GM18502 (cell line): ENCODE data around the gene EXOC6B.
"Not testable (repeated sequence)": the region's sequence is repeated elsewhere in the genome, so short reads cannot be mapped to it uniquely, and the experiment has no call there.

Experiments
- ATAC-seq: cut with Tn5 transposase; IDR thresholded peaks from one replicate; pipeline ENCODE4 v1.9.1; 2021; ENCODE audit warnings: mild to moderate bottlenecking; ENCODE audit not compliant: unreplicated experiment, poor library complexity

The EXOC6B gene

DNA sequence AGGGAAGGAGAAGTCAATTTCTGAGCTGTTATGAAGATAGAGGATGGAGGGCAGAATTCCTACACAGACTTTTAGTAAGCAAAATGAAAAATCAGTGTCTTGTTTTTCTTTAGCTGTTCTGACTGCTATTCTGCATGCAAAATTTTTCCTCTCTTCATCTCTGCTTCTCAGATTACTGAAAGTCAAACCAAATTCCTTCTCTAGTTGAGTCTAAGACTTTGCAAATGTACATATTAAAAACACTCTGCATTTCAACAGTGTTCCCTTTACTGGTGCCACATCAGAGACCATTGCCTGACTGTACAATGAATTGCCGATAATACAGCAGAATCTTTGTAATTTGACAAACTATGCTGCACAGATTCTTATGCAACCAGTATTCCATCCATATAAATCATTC is 198.8 kb downstream of the EXOC6B start:
- ATAC-seq = no peak

GRCh38 chr2:72625366-72625765 is 200.5 kb downstream of the EXOC6B start:
- no peak for ATAC-seq

DNA sequence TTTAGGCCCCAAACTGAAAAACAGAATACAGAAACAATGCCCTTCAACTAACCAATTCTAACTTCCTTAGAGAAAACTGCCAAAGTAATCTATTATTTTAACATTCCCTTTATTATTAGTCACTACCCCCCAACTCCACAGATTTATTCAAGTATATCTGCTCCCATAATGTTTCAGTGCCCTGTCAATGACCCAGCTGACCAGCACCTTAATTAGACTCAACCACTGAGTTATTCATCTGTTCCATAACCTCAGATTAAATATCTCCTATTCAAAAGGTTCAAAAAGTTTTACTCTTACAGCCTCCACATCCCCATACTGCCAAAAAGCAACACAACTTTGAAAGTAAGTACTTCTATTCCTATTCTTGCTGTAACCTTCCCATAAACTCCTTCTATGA is 202.4 kb downstream of the EXOC6B start:
- ATAC-seq = no peak

GRCh38 chr2:72619626-72620025 is 206.2 kb downstream of the EXOC6B start:
- ATAC-seq = no peak

DNA sequence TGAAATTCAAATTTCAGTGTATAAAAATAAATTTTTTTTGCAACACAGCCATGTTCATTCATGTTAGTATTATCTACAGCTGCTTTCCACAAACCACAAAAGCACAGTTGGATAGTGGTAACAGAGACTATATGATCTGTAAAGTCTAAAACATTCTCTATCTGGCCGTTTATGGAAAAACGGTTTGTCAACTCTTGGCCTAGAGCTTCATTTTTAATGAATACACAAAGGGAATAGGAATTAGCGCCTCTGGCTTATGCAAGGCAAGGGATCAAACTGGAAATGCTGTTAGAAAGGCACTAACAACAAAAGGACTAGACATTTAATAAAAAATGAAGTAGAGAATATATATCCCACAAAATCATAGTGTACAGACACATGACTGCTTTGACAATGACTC is 211.9 kb downstream of the EXOC6B start:
- ATAC-seq = no peak

DNA sequence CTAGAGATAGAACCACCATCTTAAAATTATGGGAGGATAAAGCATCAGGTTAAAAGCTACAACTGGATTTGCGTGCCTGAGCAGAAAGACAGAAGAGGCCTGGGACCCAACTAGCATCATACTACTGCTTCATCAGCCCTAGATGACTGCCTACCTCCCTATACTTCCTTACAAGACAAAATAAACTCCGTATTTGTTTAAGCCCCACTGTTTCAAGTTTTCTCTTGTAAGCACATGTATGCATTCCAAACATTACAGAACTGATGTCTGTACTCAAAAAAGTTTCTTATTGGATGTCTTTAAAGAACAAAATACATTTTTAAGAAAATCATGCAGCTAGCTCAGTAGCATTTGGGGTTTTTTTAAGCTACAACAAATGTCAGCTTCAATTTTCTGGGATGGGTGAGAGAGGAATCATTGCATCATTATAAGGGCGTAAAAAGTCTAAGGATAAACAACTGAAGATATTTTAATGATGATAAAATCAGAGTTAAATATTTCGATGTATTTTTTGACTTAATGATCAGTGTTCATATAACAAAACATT is 213.1 kb downstream of the EXOC6B start:
- ATAC-seq = no peak

DNA sequence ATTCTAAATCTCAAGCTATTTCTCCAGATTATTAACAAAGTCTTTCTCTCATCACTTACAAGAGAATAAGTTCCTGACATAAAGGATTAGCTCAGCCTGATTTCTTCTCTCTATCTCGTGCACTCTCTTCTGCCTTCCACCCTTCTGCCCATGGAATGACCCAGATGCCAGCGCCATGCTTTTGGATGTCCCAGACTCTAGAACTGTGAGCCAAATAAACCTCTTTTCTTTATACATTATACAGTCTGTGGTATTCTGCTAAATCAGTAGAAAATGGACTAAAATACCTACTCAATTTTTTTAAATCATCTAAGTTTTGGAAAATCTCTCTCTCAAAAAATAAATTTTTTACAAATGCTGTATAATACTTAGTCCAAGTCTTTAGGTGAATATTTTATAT is 218.6 kb downstream of the EXOC6B start:
- ATAC-seq = no peak

- no peak for ATAC-seq
These were observed 219.9 kb downstream of the EXOC6B start for GRCh38 chr2:72605836-72606442.

- no peak for ATAC-seq
These were observed 221.4 kb downstream of the EXOC6B start for GRCh38 chr2:72604468-72604867.

- ATAC-seq = no peak
These were observed 222.4 kb downstream of the EXOC6B start for GRCh38 chr2:72603481-72603880.

- no peak for ATAC-seq
These were observed 223.1 kb downstream of the EXOC6B start for GRCh38 chr2:72602711-72603110.

GRCh38 chr2:72602095-72602494 is 223.7 kb downstream of the EXOC6B start:
- ATAC-seq = no peak

DNA sequence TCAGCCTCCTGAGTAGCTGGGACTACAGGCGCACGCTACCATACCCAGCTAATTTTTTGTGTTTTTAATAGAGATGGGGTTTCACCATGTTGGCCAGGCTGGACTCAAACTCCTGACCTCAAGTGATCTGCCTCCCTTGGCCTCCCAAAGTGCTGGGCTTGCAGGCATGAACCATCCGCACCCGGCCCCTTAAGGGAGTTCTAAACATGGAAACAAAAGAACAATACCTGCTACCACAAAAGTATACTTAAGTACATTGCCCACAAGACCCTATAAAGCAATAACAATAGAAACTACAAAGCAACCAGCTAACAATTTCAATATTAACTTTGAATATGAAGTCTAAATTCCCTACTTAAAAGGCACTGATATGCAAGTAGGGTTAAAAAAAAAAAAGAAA is 242.0 kb downstream of the EXOC6B start:
- not testable (repeated sequence) for ATAC-seq

DNA sequence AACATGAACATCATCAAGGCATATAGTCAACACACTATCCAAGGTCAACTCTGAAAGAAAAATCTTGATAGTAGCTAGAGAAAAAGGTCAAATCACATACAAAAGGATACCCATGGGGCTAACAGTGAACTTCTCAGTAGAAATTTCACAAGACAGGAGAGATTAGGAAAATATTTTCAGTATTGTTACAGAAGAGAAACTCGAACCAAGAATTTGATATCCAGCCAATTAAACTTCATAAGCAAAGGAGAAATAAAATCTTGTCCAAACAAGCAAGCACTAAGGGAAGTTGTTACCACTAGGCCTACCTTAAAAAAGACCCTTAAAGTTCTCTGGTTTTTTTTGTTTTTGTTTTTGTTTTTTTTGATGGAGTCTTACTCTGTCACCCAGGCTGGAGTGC is 242.5 kb downstream of the EXOC6B start:
- no peak for ATAC-seq

DNA sequence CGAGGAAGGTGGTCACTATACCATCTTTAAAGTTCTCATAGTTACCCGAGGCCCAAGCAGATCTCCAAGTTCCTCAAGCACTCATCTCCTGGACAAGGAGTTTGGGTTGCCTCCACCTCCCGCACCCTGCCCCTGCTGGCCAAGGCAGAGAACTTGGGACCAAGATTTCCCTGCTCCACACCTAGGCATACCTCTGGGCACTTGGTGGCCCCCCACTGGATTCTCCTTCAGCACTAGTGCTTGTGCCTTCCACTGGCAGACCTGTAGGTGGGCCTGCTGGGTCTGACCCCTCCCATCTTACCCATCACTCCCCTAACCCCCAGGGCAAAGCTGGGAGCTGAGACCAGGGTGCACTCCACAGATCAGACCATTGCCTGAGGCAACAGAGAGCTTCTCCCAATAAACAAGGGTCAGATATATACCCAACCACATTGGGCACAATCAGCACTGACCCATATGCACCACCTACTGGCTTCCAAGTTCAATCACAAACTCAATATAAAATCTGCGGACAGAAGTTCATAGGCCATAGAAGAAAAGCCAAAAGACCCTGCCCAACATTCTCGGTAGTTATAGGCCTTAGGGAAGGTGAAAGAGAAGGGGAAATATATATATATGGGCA is 244.2 kb downstream of the EXOC6B start:
- ATAC-seq = no peak

GRCh38 chr2:72579591-72580180 is 246.1 kb downstream of the EXOC6B start:
- no peak for ATAC-seq

DNA sequence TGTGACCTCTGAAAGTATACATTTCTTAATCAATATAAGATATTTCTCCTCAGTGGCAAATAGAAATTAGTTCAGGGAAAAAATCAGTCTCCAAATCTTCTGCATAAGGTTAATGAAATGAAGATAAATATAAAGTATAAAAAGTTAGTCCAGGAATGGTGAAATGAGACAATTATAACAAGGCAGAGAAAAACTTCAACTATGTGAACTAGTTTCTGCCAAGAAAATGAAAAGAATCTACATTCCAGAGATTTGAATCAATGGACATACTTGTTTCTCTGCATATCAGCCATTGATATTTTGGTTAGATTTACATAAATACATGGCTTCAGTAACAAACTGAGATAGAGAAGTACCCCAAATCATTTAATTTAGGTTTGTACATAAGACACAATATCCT is 249.0 kb downstream of the EXOC6B start:
- ATAC-seq = no peak

- ATAC-seq = no peak
These were observed 249.4 kb downstream of the EXOC6B start for GRCh38 chr2:72576459-72576858.

- ATAC-seq = no peak
These were observed 250.9 kb downstream of the EXOC6B start for GRCh38 chr2:72574886-72575285.

- ATAC-seq = no peak
These were observed 252.6 kb downstream of the EXOC6B start for GRCh38 chr2:72573232-72573631.

GRCh38 chr2:72572501-72572900 is 253.3 kb downstream of the EXOC6B start:
- ATAC-seq = no peak

DNA sequence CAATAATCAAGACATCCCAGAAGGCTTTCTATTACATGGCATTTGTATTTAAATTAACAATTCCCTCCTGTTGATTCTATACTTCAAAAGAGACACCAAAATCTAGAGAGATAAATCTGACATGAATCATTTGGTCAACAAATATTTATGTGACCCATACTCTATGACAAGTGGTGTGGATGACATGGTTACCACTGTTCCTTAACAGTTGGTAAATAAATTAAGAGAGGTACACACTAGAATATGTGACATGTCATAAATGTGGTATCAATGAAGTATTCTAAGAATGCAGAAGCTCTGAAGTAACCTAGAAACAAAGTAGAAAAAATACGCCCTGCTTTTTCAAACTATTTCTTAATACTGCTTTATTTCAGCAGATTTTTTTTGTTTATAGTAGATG is 255.4 kb downstream of the EXOC6B start:
- no peak for ATAC-seq
